RWPE1 (cell line): ENCODE results near the gene B3GNT5.

Experiments used
- CTCF ChIA-PET: fragments of 350-600 bp; sonication (Branson Sonifier 250); formaldehyde crosslinking; extraction: SDS; loops from one replicate; lab custom pipeline; 2021; lab: Yijun Ruan, JAX
- POLR2A ChIA-PET: fragments of 400-600 bp; formaldehyde crosslinking; extraction: SDS; loops from one replicate; lab custom pipeline; 2020; ENCODE audit warnings: antibody characterized with exemption; ENCODE audit not compliant: low non-redundant PET; lab: Yijun Ruan, JAX
- DNase-seq: peaks from one replicate; pipeline ENCODE4 v3.0.0; 2012; ENCODE audit warnings: low spot score
- H3K27ac ChIP-seq: fragments of 450-650 bp; 2 replicates; pipeline ENCODE4 v1.5.1; 2017
- CTCF ChIP-seq: fragments of 450-650 bp; conservative IDR thresholded peaks from 2 replicates; pipeline ENCODE4 v1.5.1; 2017; ENCODE audit warnings: low read depth, mild to moderate bottlenecking

B3GNT5 gene

DNA sequence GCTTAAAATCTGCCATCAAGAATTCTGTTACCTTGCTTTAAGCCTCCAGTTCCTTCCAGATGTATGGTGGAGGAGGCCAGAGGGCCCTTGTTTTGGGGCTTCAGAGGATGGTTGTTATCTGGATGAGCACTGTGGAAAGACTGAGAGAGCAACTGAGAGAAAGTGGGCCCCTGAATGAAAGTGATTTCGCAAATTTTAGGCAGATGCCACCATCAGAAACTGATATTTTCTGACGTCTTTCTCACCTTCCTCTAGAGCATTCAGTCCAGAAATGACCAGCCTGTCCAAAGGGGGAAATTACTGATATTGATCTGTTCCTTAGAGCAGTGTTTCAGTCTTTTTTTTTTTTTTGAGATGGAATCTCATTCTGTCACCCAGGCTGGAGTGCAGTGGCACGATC is 13.4 kb downstream of the B3GNT5 start:
- CTCF ChIA-PET: interaction anchor here (0.6 to 1.3 kb wide), 2 partner anchors 44 to 82 kb away, joined by 4 to 6 read pairs; no protein-coding TSS in a partner anchor
- POLR2A ChIA-PET: no interaction called here
- no peak for TF ChIP-seq CTCF
- DNase-seq: no peak
- peak overlapping the region; percentile 93 for H3K27ac ChIP-seq

DNA sequence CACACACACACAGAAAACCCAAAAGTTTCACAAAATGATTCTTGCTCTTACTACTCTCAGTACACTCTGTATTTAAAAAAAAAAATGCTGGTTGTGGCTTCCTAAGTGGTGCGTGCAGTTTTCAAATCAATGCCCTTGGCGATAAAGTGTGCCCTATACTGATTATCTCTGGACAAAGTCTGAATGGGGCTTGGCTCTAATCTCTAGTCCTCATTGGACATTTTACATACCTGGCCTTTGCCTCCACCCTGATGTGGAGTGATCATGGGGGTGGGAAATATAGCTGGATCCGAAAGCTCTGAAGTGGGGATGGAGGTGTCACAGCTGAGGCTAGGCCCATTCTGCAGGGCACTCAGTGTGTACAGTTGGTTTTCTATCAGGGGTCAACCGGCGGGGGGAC is 14.1 kb downstream of the B3GNT5 start:
- peak overlapping the region; percentile 93 for H3K27ac ChIP-seq
- ChIA-PET CTCF (interaction anchor here (1.4 kb wide), 1 partner anchor 82 kb away, joined by 3 read pairs; no protein-coding TSS in a partner anchor), POLR2A (no interaction called here)
- DNase-seq: no peak
- TF ChIP-seq CTCF: no peak

GRCh38 chr3:183268366-183268765 is 15.3 kb downstream of the B3GNT5 start:
- no peak for TF ChIP-seq CTCF
- DNase-seq: no peak
- CTCF ChIA-PET: interaction anchor here (1.4 kb wide), 1 partner anchor 84 kb away, joined by 3 read pairs; no protein-coding TSS in a partner anchor
- POLR2A ChIA-PET: no interaction called here
- no peak overlapping the region for H3K27ac ChIP-seq

GRCh38 chr3:183269345-183269744 is 16.3 kb downstream of the B3GNT5 start:
- no peak for TF ChIP-seq CTCF
- POLR2A ChIA-PET: no interaction called here
- H3K27ac ChIP-seq: no peak overlapping the region
- no peak for DNase-seq
- CTCF ChIA-PET: no interaction called here

DNA sequence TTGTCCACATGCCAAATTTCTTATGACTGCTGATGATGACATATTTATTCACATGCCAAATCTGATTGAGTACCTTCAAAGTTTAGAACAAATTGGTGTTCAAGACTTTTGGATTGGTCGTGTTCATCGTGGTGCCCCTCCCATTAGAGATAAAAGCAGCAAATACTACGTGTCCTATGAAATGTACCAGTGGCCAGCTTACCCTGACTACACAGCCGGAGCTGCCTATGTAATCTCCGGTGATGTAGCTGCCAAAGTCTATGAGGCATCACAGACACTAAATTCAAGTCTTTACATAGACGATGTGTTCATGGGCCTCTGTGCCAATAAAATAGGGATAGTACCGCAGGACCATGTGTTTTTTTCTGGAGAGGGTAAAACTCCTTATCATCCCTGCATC is 17.3 kb downstream of the B3GNT5 start:
- no peak for DNase-seq
- ChIA-PET POLR2A (no interaction called here), CTCF (no interaction called here)
- TF ChIP-seq CTCF: no peak
- no peak overlapping the region for H3K27ac ChIP-seq

GRCh38 chr3:183272142-183272541 is 19.1 kb downstream of the B3GNT5 start:
- CTCF ChIA-PET: interaction anchor here (0.6 to 1.6 kb wide), 2 partner anchors 14 kb away, joined by 3 to 4 read pairs; no protein-coding TSS in a partner anchor
- no peak overlapping the region for H3K27ac ChIP-seq
- no peak for DNase-seq
- no peak for TF ChIP-seq CTCF
- POLR2A ChIA-PET: no interaction called here
